Measurements from ENCODE around the gene SNX33.

- TF ChIP-seq ATF2 (CRISPR knock-in tag; IDR thresholded peaks at IDR 0.05; ENCODE audit: borderline replicate concordance, low read depth) = no peak
- no peak for TF ChIP-seq CTCF (IDR thresholded peaks at IDR 0.05)
- no peak for TF ChIP-seq NR2C2 (CRISPR knock-in tag; IDR thresholded peaks at IDR 0.05)
- TF ChIP-seq E2F4 (CRISPR knock-in tag; IDR thresholded peaks at IDR 0.05; ENCODE audit: borderline replicate concordance, low read depth) = no peak
- no peak for TF ChIP-seq ZNF532 (CRISPR knock-in tag; IDR thresholded peaks at IDR 0.05; ENCODE audit: borderline replicate concordance)
- TF ChIP-seq CREB1 (CRISPR knock-in tag; IDR thresholded peaks at IDR 0.05) = no peak
- TF ChIP-seq TCF7 (CRISPR knock-in tag; IDR thresholded peaks at IDR 0.05; ENCODE audit: low read depth) = no peak
- no peak for TF ChIP-seq ELF4 (CRISPR knock-in tag; IDR thresholded peaks at IDR 0.05; ENCODE audit: low read depth)
- TF ChIP-seq CREM (CRISPR knock-in tag; IDR thresholded peaks at IDR 0.05) = no peak
- no peak for TF ChIP-seq HMGA2 (CRISPR knock-in tag; IDR thresholded peaks at IDR 0.05)
Measured at GRCh38 chr15:75674366-75674765, 26.7 kb downstream of the SNX33 start.

Data from WTC11 (cell line).